Spinal cord (tissue), 10 donors: ENCODE results near the gene FOXP1. TPM values are rescaled to one million over a fixed set of nuclear protein-coding genes. Genes with fewer than 3 reads are reported as not detected.

ENCODE experiments used
- DNase-seq, 6 donors: peaks; one replicate each; pipeline versions ENCODE4 v3.0.0 to v3.0.0-alpha.2; 2013 to 2015; ENCODE audit warnings: low spot score in 6 of 6, low read depth in 4 of 6
- H3K27ac ChIP-seq: one replicate; pipeline ENCODE4 v1.5.1; 2013; ENCODE audit warnings: low read depth, low read length, control low read depth
- H3K27me3 ChIP-seq: one replicate; pipeline ENCODE4 v1.6.1; 2013; ENCODE audit warnings: low read length; ENCODE audit not compliant: control insufficient read depth, insufficient read depth
- H3K36me3 ChIP-seq: one replicate; pipeline ENCODE4 v1.6.1; 2013; ENCODE audit warnings: low read length; ENCODE audit not compliant: control insufficient read depth, insufficient read depth
- H3K4me1 ChIP-seq: one replicate; pipeline ENCODE4 v1.6.1; 2013; ENCODE audit warnings: low read length; ENCODE audit not compliant: control insufficient read depth, insufficient read depth
- H3K4me3 ChIP-seq: one replicate; pipeline ENCODE4 v1.5.1; 2013; ENCODE audit warnings: low read depth, low read length, control low read depth
- H3K9me3 ChIP-seq: one replicate; pipeline ENCODE4 v1.6.1; 2013; ENCODE audit warnings: low read length; ENCODE audit not compliant: control insufficient read depth, insufficient read depth
- WGBS: methylation state at CpG from one replicate; pipeline ENCODE4 v1.1.5; 2013; ENCODE audit warnings: missing lambda C conversion rate; ENCODE audit not compliant: insufficient coverage; 5-methylcytosine and 5-hydroxymethylcytosine counted together
- polyA plus RNA-seq, 2 donors: library from polyadenylated mRNA; unstranded; fragments of 120-200 nt; gene quantifications; one replicate each; pipeline ENCODE4 v1.2.1, GENCODE V29; 2013; ENCODE audit not compliant: insufficient read length in 2 of 2
- total RNA-seq, 2 donors: library from RNA; depleted of rRNA in 1 of 2; stranded (reverse); fragments of 120-200 nt in 1 of 2; fragments of >200 nt in 1 of 2; gene quantifications; one replicate each; pipeline versions ENCODE4 v1.2.3 to v1.2.4, GENCODE V29; 2013 to 2014
- donor health status: healthy.

The FOXP1 gene
- total and polyA plus RNA-seq, 4 donors: 27.4 to 118 (median 66.1) TPM

DNA sequence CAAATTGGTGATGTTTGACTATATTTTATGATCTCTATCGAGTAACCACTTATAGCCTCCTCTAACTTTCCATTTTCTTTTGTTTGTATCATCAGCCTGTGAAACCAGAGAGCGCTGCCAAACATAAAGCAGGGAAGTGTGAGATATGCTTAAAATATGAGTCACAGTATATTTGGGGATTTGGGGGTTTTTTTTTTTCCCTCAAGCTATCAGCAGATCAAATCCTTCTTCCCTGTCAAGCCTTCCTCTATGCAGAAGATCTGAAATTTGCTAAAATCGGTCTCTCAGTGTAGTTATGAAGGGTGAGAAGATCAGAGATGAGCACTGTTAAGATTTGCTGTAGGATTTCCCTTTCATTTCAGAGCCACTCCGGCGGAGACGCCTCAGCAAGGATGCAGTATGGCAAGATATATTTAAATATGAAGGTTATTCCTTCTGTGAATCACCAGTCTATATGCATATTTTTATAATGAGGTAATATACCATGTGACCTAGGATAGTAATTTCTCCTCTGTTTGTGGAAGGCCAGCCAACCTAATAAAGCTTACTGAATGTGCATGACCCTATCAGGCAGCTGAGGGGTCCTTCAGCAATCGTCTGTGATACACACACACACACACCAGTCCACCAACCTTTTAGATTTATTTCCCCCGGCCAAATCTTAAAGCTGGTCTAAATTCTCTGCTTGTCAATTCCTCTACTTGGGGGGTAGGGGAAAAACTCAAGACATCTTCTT, 474.1 kb downstream of the FOXP1 start:
- H3K27ac ChIP-seq: peak overlapping the region; percentile 29
- peak in 1 of 6 donors; percentile 38 for DNase-seq
- 17% methylated on average over 1 of the region's 8 CpGs for WGBS
- H3K9me3 ChIP-seq: no peaks in the 10 kb centered on the region
- H3K4me1 ChIP-seq: no peaks in the 10 kb centered on the region
- no peak overlapping the region for H3K4me3 ChIP-seq
- no peaks in the 10 kb centered on the region for H3K27me3 ChIP-seq
- H3K36me3 ChIP-seq: no peaks in the 10 kb centered on the region

- Histone ChIP-seq H3K27ac (no peak overlapping the region), H3K4me1 (peaks cover 4% of the 10 kb centered on the region), H3K36me3 (no peaks in the 10 kb centered on the region), H3K4me3 (no peak overlapping the region), H3K9me3 (no peaks in the 10 kb centered on the region), H3K27me3 (no peaks in the 10 kb centered on the region)
- peak in 1 of 6 donors; percentile 37 for DNase-seq
- WGBS: 50% methylated on average over 3 of the region's 3 CpGs
Measured at GRCh38 chr3:71107926-71108325, 475.6 kb downstream of the FOXP1 start.

DNA sequence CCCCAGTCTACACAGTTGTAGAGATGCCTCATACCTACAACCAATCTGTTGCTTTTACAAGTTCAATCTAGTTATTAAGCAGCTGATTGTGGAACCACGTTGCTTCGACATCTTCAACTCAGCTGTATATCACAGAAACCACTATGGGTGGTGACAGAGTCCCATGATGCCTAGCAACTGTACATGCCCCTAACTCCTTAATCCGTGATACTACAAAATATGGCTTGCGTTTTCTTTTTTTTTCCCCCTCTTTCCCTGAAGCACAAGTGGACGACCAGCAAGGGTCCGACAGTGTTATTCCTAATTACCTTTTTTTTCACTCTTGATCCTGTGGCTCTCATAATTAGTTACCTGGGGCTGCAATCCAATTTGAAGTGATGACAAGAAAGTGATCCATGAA, 478.6 kb downstream of the FOXP1 start:
- H3K4me1 ChIP-seq: peaks cover 4% of the 10 kb centered on the region
- H3K27ac ChIP-seq: no peak overlapping the region
- WGBS: 81% methylated on average over 3 of the region's 6 CpGs
- peak in 1 of 6 donors; percentile 58 for DNase-seq
- no peak overlapping the region for H3K4me3 ChIP-seq
- H3K27me3 ChIP-seq: no peaks in the 10 kb centered on the region
- H3K9me3 ChIP-seq: no peaks in the 10 kb centered on the region
- H3K36me3 ChIP-seq: no peaks in the 10 kb centered on the region

DNA sequence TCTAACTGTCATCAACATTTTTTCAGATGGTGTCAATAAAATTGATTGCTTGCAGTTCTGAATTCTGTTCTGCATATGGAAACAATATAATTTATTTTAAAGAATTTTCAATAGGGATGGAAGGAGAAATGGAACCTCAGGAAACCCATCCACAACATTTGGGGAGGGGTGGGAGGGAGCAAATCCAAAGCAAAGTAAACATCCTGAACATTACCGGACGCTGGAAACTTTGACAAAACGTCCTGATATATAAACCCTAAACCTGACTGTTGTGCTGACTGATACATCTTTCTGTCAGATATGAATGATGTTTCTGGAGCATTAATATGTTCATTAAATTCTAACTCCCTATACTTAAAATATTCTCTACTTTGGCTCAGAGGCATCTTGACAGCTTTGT, 479.0 kb downstream of the FOXP1 start:
- H3K9me3 ChIP-seq: no peaks in the 10 kb centered on the region
- H3K36me3 ChIP-seq: no peaks in the 10 kb centered on the region
- no peaks in the 10 kb centered on the region for H3K27me3 ChIP-seq
- H3K4me3 ChIP-seq: no peak overlapping the region
- DNase-seq: no peak
- peaks cover 4% of the 10 kb centered on the region for H3K4me1 ChIP-seq
- H3K27ac ChIP-seq: no peak overlapping the region
- WGBS: no CpG with 5 or more reads among the region's 3 CpGs

DNA sequence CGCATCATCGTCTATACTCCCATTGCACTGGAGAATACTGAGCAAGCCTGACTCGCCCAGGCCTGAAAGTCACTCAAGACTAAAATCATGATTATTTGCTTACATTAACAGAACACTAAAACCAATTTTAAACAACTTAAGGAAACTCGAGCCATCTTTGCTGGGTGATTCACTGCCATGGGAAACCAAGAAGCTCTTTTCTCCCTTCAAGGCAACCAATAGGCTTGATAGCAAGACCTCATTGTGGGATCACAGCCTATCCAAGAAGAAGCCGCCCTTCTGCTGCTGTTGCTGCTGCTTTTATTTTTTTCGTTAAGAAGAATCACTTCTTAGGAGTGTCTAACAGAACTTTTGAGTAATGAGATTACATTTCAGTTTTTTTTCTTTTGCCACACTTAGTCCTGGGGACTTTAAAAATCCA, 479.4 kb downstream of the FOXP1 start:
- Histone ChIP-seq H3K27ac (no peak overlapping the region), H3K4me1 (peaks cover 4% of the 10 kb centered on the region), H3K4me3 (no peak overlapping the region), H3K27me3 (no peaks in the 10 kb centered on the region), H3K36me3 (no peaks in the 10 kb centered on the region), H3K9me3 (no peaks in the 10 kb centered on the region)
- 74% methylated on average over 3 of the region's 6 CpGs for WGBS
- no peak for DNase-seq

DNA sequence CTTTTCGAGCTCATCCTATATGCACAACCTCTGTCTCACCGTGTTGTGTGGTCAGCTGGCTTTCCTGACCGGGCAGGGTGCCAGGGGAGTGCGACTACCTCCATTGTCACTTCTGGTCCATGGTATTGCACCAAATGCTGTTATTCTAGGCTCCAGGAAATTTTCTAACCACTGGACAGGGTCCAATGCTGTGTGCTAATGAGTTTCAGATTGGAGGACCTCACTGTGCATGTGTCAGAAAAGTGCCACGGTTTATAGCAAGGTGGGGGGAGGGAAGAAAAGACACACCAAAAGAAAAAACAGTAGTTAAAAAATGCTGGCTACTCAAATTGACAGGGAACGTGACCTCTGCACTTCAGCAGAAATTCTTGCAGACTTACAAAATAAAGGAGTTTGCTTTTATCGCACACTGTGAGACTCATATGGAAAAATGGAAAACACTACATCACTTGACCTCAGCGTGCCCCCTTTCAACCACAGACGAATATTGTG, 480.1 kb downstream of the FOXP1 start:
- DNase-seq: peak in 2 of 6 donors; percentile 67 to 69
- Histone ChIP-seq H3K4me1 (peaks cover 4% of the 10 kb centered on the region), H3K27ac (peak overlapping the region; percentile 62)

GRCh38 chr3:71102111-71102983, 481.2 kb downstream of the FOXP1 start:
- H3K9me3 ChIP-seq: no peaks in the 10 kb centered on the region
- H3K4me3 ChIP-seq: no peak overlapping the region
- peak overlapping the region; percentile 62 for H3K27ac ChIP-seq
- 51% methylated on average over 4 of the region's 11 CpGs for WGBS
- no peaks in the 10 kb centered on the region for H3K36me3 ChIP-seq
- peaks cover 4% of the 10 kb centered on the region for H3K4me1 ChIP-seq
- H3K27me3 ChIP-seq: no peaks in the 10 kb centered on the region
- DNase-seq: peak in 1 of 6 donors; percentile 55

More for the DNA sequence above, 480.1 kb downstream of the FOXP1 start:
- WGBS: 24% methylated on average over 2 of the region's 9 CpGs
- Histone ChIP-seq H3K36me3 (no peaks in the 10 kb centered on the region), H3K27me3 (no peaks in the 10 kb centered on the region), H3K4me3 (no peak overlapping the region), H3K9me3 (no peaks in the 10 kb centered on the region)

DNA sequence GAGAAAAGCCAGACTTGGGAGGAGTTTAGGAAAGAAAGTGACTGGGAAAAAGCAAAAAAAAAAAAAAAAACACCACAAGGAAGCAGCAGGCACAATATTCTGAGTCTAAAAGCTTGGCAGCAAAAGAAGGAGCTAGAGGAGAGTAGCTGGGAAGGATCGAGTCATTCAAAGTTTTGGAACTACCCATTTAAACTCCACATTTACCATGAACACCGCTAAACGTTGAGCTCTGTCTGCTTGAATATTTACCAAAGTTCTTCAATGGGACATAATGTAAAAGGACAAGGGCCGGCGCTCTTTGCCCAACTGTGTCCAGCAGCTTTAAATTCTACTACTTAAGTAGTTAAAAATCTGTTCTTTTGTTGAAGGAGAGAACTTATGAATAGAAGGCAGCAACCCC, 481.9 kb downstream of the FOXP1 start:
- WGBS: no CpG with 5 or more reads among the region's 5 CpGs
- no peaks in the 10 kb centered on the region for H3K36me3 ChIP-seq
- DNase-seq: peak in 1 of 6 donors; percentile 34
- peak overlapping the region; percentile 62 for H3K27ac ChIP-seq
- H3K4me3 ChIP-seq: no peak overlapping the region
- H3K9me3 ChIP-seq: no peaks in the 10 kb centered on the region
- no peaks in the 10 kb centered on the region for H3K27me3 ChIP-seq
- H3K4me1 ChIP-seq: peaks cover 4% of the 10 kb centered on the region

DNA sequence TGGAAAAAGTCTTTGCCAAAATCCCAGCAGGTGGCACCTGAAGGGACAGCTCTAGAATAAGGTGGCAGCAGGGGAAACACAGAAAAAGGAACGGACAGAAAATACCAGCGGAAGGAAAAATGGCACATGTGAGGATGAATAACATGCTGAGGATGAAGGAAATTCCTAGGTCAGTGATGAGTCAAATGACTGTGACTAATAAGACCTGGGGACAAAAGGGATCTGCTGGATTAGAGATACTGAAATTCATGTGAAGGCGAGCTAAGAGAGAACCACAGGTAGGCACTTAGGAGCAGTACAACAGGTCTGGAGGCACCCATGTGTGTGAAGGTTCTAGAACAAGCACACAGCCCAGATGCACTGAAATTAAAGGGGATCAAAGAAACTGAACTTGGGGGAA, 482.5 kb downstream of the FOXP1 start:
- WGBS: 91% methylated on average over 3 of the region's 3 CpGs
- no peak overlapping the region for H3K4me3 ChIP-seq
- no peaks in the 10 kb centered on the region for H3K9me3 ChIP-seq
- H3K27ac ChIP-seq: no peak overlapping the region
- H3K36me3 ChIP-seq: no peaks in the 10 kb centered on the region
- no peaks in the 10 kb centered on the region for H3K27me3 ChIP-seq
- DNase-seq: no peak
- H3K4me1 ChIP-seq: peaks cover 4% of the 10 kb centered on the region
